Endodermal cell (in vitro differentiated cells): ENCODE results near the gene ZNF502. TPM values are rescaled to one million over a fixed set of nuclear protein-coding genes. Genes with fewer than 3 reads are reported as not detected.

Experiments
- DNase-seq: peaks from one replicate; pipeline ENCODE4 v3.0.0-alpha.2; 2017
- H3K27ac ChIP-seq: 2 replicates; pipeline ENCODE4 v1.5.1; 2013; ENCODE audit warnings: mild to moderate bottlenecking, low read depth, low read length, moderate library complexity
- H3K27me3 ChIP-seq: 2 replicates; pipeline ENCODE4 v1.6.1; 2013; ENCODE audit warnings: mild to moderate bottlenecking, low read length, moderate library complexity; ENCODE audit not compliant: insufficient read depth, control insufficient read depth, poor library complexity, severe bottlenecking
- H3K36me3 ChIP-seq: 2 replicates; pipeline ENCODE4 v1.7.0; 2013; ENCODE audit warnings: mild to moderate bottlenecking, low read length, moderate library complexity; ENCODE audit not compliant: control insufficient read depth, insufficient read depth
- H3K4me1 ChIP-seq: one replicate; pipeline ENCODE4 v1.7.0; 2013; ENCODE audit warnings: low read length; ENCODE audit not compliant: control insufficient read depth, insufficient read depth
- H3K4me3 ChIP-seq: 2 replicates; pipeline ENCODE4 v1.5.1; 2013; ENCODE audit warnings: mild to moderate bottlenecking, low read length, moderate library complexity
- H3K9ac ChIP-seq: 2 replicates; pipeline ENCODE4 v1.6.1; 2013; ENCODE audit warnings: mild to moderate bottlenecking, low read length, moderate library complexity; ENCODE audit not compliant: poor library complexity, severe bottlenecking; ENCODE audit errors: extremely low read depth
- H3K9me3 ChIP-seq: 2 replicates; pipeline ENCODE4 v1.6.1; 2013; ENCODE audit warnings: mild to moderate bottlenecking, low read length, moderate library complexity; ENCODE audit not compliant: control insufficient read depth
- H3K27ac Mint-ChIP-seq: 2 replicates; pipeline ENCODE4 v1.8.0; 2020; ENCODE audit warnings: mixed read lengths
- H3K27me3 Mint-ChIP-seq: 2 replicates; pipeline ENCODE4 v1.8.0; 2021; ENCODE audit warnings: mild to moderate bottlenecking, mixed read lengths; ENCODE audit not compliant: insufficient read depth
- H3K36me3 Mint-ChIP-seq: 2 replicates; pipeline ENCODE4 v1.8.0; 2020; ENCODE audit warnings: low read depth, mixed read lengths
- H3K4me1 Mint-ChIP-seq: 2 replicates; pipeline ENCODE4 v1.8.0; 2020; ENCODE audit warnings: mixed read lengths
- H3K4me3 Mint-ChIP-seq: 2 replicates; pipeline ENCODE4 v1.8.0; 2020; ENCODE audit warnings: mild to moderate bottlenecking, moderate library complexity, mixed read lengths
- H3K9me3 Mint-ChIP-seq: 2 replicates; pipeline ENCODE4 v1.8.0; 2020; ENCODE audit warnings: mild to moderate bottlenecking, mixed read lengths
- WGBS, 2 experiments: methylation state at CpG; one replicate each; pipeline versions ENCODE4 v1.1.5 to v1.1.7; 2013; ENCODE audit warnings: missing lambda C conversion rate in 2 of 2, mixed read lengths in 1 of 2; ENCODE audit not compliant: insufficient coverage in 1 of 2, insufficient read length in 1 of 2; 5-methylcytosine and 5-hydroxymethylcytosine counted together
- total RNA-seq, 2 donors: library from RNA; stranded (reverse); fragmentation: NEBNext Ultra II Directional in 1 of 2; extraction: Animal tissue kit (Norgen Biotek cat#: 25700) in 1 of 2; gene quantifications; 2 replicates in 1 of 2; 3 replicates in 1 of 2; pipeline ENCODE4 v1.2.1, GENCODE V29; 2021
- TF ChIP-seq, protein P1 (sequence below): fragments of 200-600 bp; sonication (generic); conservative IDR thresholded peaks from 2 replicates; pipeline ENCODE4 v1.5.0; 2021; ENCODE audit warnings: antibody characterized with exemption, mild to moderate bottlenecking

ZNF502 gene
- total RNA-seq, 2 donors from 2014 or later, result 0.29 to 1.6 TPM

DNA sequence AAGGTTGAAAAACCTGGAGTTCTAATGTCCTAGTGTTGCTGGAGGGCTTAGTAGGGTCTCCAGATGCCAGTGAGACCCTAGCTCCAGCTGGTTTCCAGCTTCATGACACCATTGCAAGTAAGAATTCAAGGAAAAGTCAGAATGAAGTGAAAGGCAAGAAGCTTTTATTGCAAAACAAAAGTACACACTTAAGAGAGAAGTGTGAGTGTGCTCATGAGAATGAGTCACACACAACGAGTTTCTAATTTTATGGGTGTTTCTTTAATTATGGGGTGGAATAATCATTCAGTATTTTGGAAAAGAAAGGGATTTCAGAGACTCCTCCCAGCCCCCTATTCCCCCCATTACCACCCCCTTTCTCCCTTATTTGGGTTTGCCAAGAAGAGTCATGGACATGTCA, 24.6 kb upstream of the ZNF502 start:
- no peak overlapping the region for H3K27ac Mint-ChIP-seq
- H3K27me3 ChIP-seq, result peaks cover 41% of the 10 kb centered on the region
- H3K4me3 ChIP-seq, result no peak overlapping the region
- no peak overlapping the region for H3K27ac ChIP-seq
- peaks cover 15% of the 10 kb centered on the region for H3K36me3 ChIP-seq
- peaks cover 35% of the 10 kb centered on the region for H3K9me3 ChIP-seq
- no peak overlapping the region for H3K9ac ChIP-seq
- H3K9me3 Mint-ChIP-seq, result peaks cover 57% of the 10 kb centered on the region
- H3K27me3 Mint-ChIP-seq, result peaks cover 61% of the 10 kb centered on the region
- no peak for DNase-seq
- H3K36me3 Mint-ChIP-seq, result peaks cover 27% of the 10 kb centered on the region
- TF ChIP-seq, protein P1, sequence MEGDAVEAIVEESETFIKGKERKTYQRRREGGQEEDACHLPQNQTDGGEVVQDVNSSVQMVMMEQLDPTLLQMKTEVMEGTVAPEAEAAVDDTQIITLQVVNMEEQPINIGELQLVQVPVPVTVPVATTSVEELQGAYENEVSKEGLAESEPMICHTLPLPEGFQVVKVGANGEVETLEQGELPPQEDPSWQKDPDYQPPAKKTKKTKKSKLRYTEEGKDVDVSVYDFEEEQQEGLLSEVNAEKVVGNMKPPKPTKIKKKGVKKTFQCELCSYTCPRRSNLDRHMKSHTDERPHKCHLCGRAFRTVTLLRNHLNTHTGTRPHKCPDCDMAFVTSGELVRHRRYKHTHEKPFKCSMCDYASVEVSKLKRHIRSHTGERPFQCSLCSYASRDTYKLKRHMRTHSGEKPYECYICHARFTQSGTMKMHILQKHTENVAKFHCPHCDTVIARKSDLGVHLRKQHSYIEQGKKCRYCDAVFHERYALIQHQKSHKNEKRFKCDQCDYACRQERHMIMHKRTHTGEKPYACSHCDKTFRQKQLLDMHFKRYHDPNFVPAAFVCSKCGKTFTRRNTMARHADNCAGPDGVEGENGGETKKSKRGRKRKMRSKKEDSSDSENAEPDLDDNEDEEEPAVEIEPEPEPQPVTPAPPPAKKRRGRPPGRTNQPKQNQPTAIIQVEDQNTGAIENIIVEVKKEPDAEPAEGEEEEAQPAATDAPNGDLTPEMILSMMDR, result no peak
- WGBS, 2 experiments, result 100% methylated on average over 1 of the region's 1 CpG; no CpG with 5 or more reads in 1 of the 2 experiments
- H3K4me1 ChIP-seq, result no peaks in the 10 kb centered on the region
- H3K4me3 Mint-ChIP-seq, result no peak overlapping the region
- peaks cover 3% of the 10 kb centered on the region for H3K4me1 Mint-ChIP-seq

DNA sequence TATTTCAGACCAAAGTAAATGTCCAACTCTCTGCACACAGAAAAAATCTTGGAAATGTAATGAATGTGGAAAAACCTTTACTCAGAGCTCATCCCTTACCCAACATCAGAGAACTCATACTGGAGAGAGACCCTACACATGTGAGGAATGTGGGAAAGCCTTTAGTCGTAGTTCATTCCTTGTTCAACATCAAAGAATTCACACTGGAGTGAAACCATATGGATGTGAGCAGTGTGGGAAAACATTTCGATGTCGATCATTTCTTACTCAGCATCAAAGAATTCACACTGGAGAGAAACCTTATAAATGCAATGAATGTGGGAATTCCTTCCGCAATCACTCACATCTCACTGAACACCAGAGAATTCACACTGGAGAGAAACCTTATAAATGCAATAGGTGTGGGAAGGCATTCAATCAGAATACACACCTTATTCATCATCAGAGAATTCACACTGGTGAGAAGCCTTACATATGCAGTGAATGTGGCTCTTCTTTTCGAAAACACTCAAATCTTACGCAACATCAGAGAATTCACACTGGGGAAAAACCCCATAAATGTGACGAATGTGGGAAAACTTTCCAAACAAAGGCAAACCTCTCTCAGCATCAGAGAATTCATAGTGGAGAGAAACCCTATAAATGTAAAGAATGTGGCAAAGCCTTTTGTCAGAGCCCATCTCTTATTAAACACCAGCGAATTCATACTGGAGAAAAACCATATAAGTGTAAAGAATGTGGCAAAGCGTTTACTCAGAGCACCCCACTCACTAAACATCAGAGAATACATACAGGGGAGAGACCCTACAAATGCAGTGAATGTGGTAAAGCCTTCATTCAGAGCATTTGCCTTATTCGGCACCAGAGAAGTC, 9.0 kb downstream of the ZNF502 start:
- peaks cover 5% of the 10 kb centered on the region for H3K36me3 Mint-ChIP-seq
- no peak overlapping the region for H3K9ac ChIP-seq
- peaks cover 7% of the 10 kb centered on the region for H3K27me3 Mint-ChIP-seq
- H3K4me3 Mint-ChIP-seq, result no peak overlapping the region
- no peaks in the 10 kb centered on the region for H3K4me1 ChIP-seq
- H3K9me3 ChIP-seq, result peaks cover 96% of the 10 kb centered on the region
- no peak for DNase-seq
- no peaks in the 10 kb centered on the region for H3K27me3 ChIP-seq
- H3K27ac ChIP-seq, result no peak overlapping the region
- H3K36me3 ChIP-seq, result peaks cover 64% of the 10 kb centered on the region
- H3K27ac Mint-ChIP-seq, result no peak overlapping the region
- TF ChIP-seq, protein P1, result no peak
- H3K9me3 Mint-ChIP-seq, result peaks cover 86% of the 10 kb centered on the region
- H3K4me1 Mint-ChIP-seq, result no peaks in the 10 kb centered on the region
- WGBS, 2 experiments, result 90 to 97% methylated on average over 4 to 10 of the region's 10 CpGs
- H3K4me3 ChIP-seq, result peak overlapping the region; percentile 73

DNA sequence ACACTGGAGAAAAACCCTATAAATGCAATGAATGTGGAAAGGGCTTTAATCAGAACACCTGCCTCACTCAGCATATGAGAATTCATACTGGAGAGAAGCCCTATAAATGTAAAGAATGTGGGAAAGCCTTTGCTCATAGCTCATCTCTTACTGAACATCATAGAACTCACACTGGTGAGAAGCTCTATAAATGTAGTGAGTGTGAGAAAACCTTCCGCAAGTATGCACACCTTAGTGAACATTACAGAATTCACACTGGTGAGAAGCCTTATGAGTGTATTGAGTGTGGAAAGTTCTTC, 9.6 kb downstream of the ZNF502 start:
- Histone ChIP-seq H3K27me3 (no peaks in the 10 kb centered on the region), H3K9me3 (peaks cover 96% of the 10 kb centered on the region), H3K36me3 (peaks cover 59% of the 10 kb centered on the region), H3K4me3 (peak overlapping the region; percentile 73), H3K4me1 (no peaks in the 10 kb centered on the region), H3K27ac (no peak overlapping the region), H3K9ac (no peak overlapping the region)
- TF ChIP-seq, protein P1, result no peak
- Mint-ChIP-seq H3K4me1 (no peaks in the 10 kb centered on the region), H3K27me3 (peaks cover 8% of the 10 kb centered on the region), H3K4me3 (no peak overlapping the region), H3K36me3 (peaks cover 5% of the 10 kb centered on the region), H3K9me3 (peaks cover 84% of the 10 kb centered on the region), H3K27ac (no peak overlapping the region)
- 100% methylated on average over 1 of the region's 1 CpG for WGBS, 2 experiments
- DNase-seq, result no peak
